ENCODE data around the gene P2RY13. TPM values are rescaled to one million over a fixed set of nuclear protein-coding genes. Genes with fewer than 3 reads are reported as not detected.

Gene P2RY13
- 1.0 TPM for total RNA-seq
- long read RNA-seq, result 0 reads

DNA sequence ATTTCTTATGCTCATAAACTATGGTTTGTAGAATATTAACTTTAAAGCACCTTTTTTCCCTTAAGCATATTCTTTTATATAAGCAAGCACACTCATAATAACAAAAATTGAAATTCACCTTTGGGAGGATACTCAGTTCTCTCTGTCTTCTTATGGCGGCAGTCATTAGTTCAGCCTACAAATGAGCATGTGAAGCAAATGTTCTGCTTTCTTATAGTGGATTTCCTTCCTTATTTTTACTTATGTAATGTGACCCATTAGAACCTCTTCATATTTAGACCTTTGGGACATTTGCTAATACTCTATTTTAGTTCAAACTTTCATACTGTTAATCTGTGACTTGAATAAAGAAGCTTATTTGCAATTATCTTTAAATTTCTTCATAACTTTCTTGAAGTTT, at the start of gene P2RY13:
P2RY13 (minus strand) TSS at position 187 of the 400 bp plus-strand sequence; CDS start at position 166, 21 bp downstream.
- intact Hi-C loops (cut with DNase I), result no loop called here
- DNase-seq, result no peak
- ATAC-seq (ENCODE audit: poor library complexity), result no peak

DNA sequence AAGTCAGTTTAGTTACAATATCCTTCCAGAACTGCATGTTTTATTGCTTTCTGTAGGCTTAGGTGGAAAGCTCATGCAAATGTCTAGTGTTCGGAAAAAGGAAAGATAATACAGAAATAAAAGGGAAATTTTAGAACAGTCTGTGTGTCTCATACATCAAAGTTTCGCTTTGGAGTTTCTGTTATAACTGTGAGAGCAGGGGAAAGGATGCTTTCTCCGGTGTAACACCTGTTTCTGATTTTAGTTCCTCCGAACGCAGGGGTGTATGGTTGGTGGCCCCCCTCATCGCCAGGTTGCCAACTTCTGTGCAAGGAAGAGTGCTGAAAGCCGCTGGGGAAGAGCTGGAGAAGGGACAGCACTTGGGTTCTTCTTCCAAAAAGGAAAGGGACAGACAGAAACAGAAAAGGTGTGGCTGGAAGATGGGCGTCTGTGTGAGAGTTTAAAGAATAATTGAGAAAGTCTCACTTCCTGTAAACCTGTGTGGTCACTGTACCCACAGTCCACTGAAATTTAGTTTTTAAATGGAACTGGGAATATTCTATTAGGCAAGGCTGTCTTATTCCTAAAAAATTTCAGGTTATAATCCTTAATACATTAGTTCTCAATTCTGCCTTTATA, 48.5 kb upstream of the P2RY13 start:
- DNase-seq (no peak), ATAC-seq (ENCODE audit: poor library complexity) (no peak)
- intact Hi-C loops (cut with DNase I), result no loop called here

GRCh38 chr3:151372063-151372820, 42.9 kb upstream of the P2RY13 start:
- no peak for ATAC-seq (ENCODE audit: poor library complexity)
- no peak for DNase-seq
- intact Hi-C loops (cut with DNase I), result no loop called here

DNA sequence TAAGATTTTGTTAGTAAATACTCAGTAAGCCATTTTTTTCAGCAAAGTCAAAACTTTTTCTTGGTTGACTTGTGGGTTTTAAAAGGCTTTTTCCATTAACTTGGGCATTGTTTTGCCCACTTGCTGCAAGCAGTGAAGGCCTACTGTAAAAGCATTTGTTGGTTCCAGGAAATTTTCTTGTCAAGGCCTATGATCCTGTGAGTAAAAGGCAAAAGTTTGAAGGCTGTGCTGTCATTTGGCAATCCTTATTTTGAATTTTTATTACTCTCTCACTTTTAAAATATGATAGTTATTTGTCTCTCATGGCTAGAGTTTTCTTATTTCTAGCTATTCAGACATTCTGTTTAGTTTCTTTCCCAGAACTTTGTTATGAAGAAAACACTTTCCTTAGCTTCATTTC, 42.2 kb upstream of the P2RY13 start:
- intact Hi-C loops (cut with DNase I), result no loop called here
- DNase-seq, result no peak
- no peak for ATAC-seq (ENCODE audit: poor library complexity)

DNA sequence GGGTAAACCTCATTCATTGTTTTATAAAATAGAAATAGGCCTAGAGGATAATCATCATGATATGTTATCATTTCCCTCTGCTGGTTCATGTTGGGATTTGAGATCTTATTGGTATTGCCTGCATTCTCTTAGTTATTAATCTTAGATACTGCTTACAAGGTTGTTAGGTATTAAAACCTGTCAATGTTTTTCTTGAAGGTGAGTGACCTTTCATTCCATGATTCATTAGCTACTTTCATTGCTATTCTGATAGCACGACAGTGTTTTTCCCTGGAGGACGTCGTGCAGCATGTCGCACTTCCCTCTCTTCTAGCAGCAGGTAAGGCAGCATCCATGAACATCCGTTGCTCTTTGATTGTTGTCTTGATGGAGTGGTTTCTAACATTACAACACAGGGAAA, 38.1 kb upstream of the P2RY13 start:
- ATAC-seq (ENCODE audit: poor library complexity) (no peak), DNase-seq (no peak)
- intact Hi-C loops (cut with DNase I), result no loop called here

- DNase-seq, result no peak
- intact Hi-C loops (cut with DNase I), result no loop called here
- ATAC-seq (ENCODE audit: poor library complexity), result no peak
These were observed 37.6 kb upstream of the P2RY13 start for GRCh38 chr3:151366993-151367392.

GRCh38 chr3:151362751-151363174, 33.4 kb upstream of the P2RY13 start:
- intact Hi-C loops (cut with DNase I), result no loop called here
- no peak for DNase-seq
- ATAC-seq (ENCODE audit: poor library complexity), result no peak

DNA sequence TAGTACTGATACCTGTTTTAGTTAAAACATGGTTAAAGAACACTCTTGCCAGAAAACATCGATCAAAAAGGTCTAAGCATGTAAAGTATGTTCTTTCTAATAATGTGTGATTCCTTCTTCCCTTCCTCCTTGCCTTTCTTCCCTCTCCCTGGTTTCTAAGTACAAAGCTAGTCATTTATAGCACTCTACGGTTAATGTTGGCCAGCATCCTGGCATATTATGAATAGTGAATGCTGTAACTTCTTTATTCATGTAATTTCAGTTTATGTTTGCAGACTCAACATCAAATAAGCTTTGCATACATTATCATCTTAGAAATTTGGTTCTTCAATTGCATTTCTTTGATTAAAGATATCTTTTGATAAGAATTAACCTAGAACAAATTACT, 28.1 kb upstream of the P2RY13 start:
- intact Hi-C loops (cut with DNase I), result no loop called here
- ATAC-seq (ENCODE audit: poor library complexity) (no peak), DNase-seq (no peak)

DNA sequence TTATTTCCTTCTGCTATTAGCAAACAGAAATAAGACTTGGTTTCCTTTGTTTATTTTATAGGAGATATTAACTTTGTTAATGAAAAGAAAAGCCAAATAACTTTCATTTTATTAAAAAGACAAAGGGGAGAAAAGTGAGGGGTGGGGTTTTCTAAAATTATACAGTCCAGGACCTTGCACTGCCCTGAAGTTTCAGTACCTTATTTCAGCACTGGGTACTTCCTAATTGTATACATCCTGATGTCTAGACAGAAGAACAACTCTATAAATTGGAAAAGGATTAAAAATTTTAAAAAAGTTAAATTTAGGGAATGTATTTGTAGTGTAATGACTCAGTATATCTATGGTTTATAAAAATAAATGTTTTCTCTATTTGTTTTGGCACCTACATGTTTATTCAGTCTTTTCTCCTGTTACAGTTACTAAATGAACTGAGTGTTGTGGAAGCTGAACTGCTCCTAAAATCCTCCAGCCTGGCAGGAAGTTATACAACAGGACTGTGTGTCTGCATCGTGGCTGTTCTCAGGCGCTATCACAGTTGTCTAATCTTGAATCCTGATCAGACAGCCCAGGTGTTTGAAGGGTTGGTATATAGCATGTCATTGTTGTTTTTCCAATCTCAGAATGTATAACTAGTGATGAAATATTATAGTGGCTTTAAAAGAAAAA, 27.6 kb upstream of the P2RY13 start:
- intact Hi-C loops (cut with DNase I), result no loop called here
- no peak for DNase-seq
- ATAC-seq (ENCODE audit: poor library complexity), result no peak

DNA sequence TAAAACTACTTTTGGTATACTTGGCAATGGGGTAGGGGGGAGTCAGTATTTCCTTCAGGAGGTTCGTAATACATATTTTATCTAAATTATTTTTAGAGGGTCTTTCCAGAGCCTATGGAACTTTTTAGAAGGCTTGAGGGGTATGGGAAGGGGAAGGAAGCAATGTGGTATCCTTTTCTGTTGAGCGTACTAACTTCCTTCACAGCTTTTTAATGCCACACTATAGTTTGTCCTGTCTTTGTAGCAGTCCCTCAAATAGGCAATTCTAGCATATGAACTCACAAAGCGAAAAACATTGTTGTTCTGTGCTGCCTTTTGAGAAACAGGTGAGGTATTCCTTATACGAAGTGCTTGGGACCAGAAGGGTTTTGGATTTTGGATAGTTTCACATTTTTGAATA, 22.3 kb upstream of the P2RY13 start:
- ATAC-seq (ENCODE audit: poor library complexity) (no peak), DNase-seq (no peak)
- intact Hi-C loops (cut with DNase I), result no loop called here

- no peak for ATAC-seq (ENCODE audit: poor library complexity)
- intact Hi-C loops (cut with DNase I), result no loop called here
- no peak for DNase-seq
These were observed 21.9 kb upstream of the P2RY13 start for GRCh38 chr3:151351219-151351618.

- DNase-seq (no peak), ATAC-seq (ENCODE audit: poor library complexity) (no peak)
- intact Hi-C loops (cut with DNase I), result no loop called here
These were observed 21.3 kb upstream of the P2RY13 start for GRCh38 chr3:151350656-151351055.

- intact Hi-C loops (cut with DNase I), result no loop called here
- ATAC-seq (ENCODE audit: poor library complexity) (peak; percentile 68), DNase-seq (peak; percentile 44)
These were observed 18.1 kb upstream of the P2RY13 start for GRCh38 chr3:151347432-151347831.

DNA sequence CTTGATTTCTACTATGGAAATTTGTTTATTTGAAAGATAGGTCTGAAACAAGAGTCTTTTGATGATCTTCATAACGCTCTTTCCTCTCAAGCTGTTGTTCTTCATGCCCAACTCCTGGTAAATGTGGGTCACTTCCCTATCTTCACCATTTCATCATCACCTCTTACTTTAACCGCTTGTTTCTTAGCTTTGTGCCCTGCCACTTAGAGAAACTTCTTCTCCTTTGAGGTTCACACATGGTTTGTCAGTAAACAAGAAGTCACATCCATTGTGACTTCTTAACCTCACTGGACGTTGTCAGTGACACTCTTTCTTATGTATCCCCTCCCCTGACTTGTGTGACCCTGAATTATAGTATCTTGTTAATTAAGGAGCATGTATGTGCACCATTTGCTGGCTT, 16.9 kb upstream of the P2RY13 start:
- intact Hi-C loops (cut with DNase I), result no loop called here
- DNase-seq (no peak), ATAC-seq (ENCODE audit: poor library complexity) (peak; percentile 48)

GRCh38 chr3:151345859-151346258, 16.5 kb upstream of the P2RY13 start:
- DNase-seq (no peak), ATAC-seq (ENCODE audit: poor library complexity) (peak; percentile 70)
- intact Hi-C loops (cut with DNase I), result no loop called here

DNA sequence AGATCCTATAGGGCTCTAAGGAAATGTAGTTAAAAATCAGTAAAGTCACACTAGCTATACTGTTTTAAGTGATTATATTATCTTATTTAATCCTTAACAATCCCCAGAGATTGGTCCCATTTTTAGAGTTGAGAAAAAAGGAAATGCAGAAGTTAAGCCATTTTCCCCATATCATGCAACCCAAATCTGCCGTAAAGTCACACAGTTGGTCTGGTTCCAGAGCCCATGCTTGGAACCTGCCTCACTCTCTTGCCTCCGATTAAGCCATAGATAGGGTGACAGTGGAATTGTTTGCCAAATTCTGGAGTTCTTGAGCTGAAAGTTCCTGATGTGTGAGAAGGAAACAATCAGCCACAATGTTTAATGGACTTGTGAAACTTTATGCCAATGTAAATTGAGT, 2.3 kb upstream of the P2RY13 start:
- ATAC-seq (ENCODE audit: poor library complexity) (no peak), DNase-seq (no peak)
- intact Hi-C loops (cut with DNase I), result no loop called here

- intact Hi-C loops (cut with DNase I), result no loop called here
- ATAC-seq (ENCODE audit: poor library complexity) (peak; percentile 39), DNase-seq (no peak)
These were observed 1.6 kb upstream of the P2RY13 start for GRCh38 chr3:151330899-151331298.

- intact Hi-C loops (cut with DNase I), result no loop called here
- ATAC-seq (ENCODE audit: poor library complexity), result no peak
- no peak for DNase-seq
These were observed 1.0 kb upstream of the P2RY13 start for GRCh38 chr3:151330379-151330778.

DNA sequence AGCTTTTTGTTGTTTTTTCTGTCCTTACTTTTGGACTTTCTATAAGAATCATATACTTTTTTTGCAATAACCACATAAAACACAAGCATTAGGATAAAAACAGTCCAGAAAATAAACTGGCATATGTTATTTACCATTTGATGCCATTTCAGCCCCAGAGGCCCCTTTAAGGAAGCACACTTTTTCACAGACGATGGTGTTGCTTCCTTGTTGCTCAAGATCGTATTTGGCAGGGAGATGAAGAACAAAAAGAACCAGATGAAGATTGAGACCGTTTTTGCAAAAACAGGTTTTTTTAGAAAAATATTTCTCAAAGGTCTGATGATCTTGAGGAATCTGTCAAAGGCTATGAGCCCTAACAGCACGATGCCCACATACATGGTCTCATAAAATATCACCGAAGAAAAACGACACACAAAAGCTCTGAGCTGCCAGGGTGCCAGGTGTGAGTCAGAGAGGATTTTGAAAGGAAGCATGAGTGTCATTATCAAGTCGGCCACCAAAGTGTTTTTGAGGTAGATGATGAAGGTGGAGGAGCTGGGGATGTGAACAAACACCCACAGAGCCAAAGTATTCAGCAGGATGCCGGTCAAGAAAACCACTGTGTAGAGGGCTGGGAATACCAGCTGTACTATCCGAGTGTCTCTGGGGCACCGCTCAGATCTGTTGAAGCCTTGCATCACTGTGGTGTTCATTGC, 902 bp downstream of the P2RY13 start:
- intact Hi-C loops (cut with DNase I), result no loop called here
- peak; percentile 64 for ATAC-seq (ENCODE audit: poor library complexity)
- DNase-seq, result no peak

Measured in Right ventricle myocardium superior (tissue), 1 donor.